NCI-H82 (cell line): Measurements from ENCODE around the gene SPNS3.

ENCODE experiments used
- DNase-seq: peaks from one replicate; lab custom pipeline; 2025; lab: John Stamatoyannopoulos, UW

SPNS3 gene

GRCh38 chr17:4467287-4467686 is 33.5 kb downstream of the SPNS3 start:
- no peak for DNase-seq

- no peak for DNase-seq
These were observed 35.8 kb downstream of the SPNS3 start for GRCh38 chr17:4469552-4469951.

GRCh38 chr17:4472286-4472685 is 38.5 kb downstream of the SPNS3 start:
- no peak for DNase-seq

- no peak for DNase-seq
These were observed 40.4 kb downstream of the SPNS3 start for GRCh38 chr17:4474093-4474492.

- DNase-seq = no peak
These were observed 41.3 kb downstream of the SPNS3 start for GRCh38 chr17:4475001-4475400.

GRCh38 chr17:4475463-4475862 is 41.7 kb downstream of the SPNS3 start:
- DNase-seq = no peak

- peak; percentile 59 for DNase-seq
These were observed 42.3 kb downstream of the SPNS3 start for GRCh38 chr17:4476017-4476416.

- DNase-seq = no peak
These were observed 42.9 kb downstream of the SPNS3 start for GRCh38 chr17:4476511-4477070.

GRCh38 chr17:4477255-4477791 is 43.6 kb downstream of the SPNS3 start:
- DNase-seq = peak; percentile 26

GRCh38 chr17:4478318-4478830 is 44.6 kb downstream of the SPNS3 start:
- DNase-seq = no peak

- no peak for DNase-seq
These were observed 45.7 kb downstream of the SPNS3 start for GRCh38 chr17:4479340-4479981.

GRCh38 chr17:4479982-4480751 is 46.4 kb downstream of the SPNS3 start:
- no peak for DNase-seq

GRCh38 chr17:4480929-4481898 is 47.5 kb downstream of the SPNS3 start:
- no peak for DNase-seq

GRCh38 chr17:4482338-4483011 is 48.7 kb downstream of the SPNS3 start:
- no peak for DNase-seq

GRCh38 chr17:4483012-4483840 is 49.5 kb downstream of the SPNS3 start:
- no peak for DNase-seq

GRCh38 chr17:4485676-4486646 is 52.2 kb downstream of the SPNS3 start:
- no peak for DNase-seq

- DNase-seq = no peak
These were observed 53.6 kb downstream of the SPNS3 start for GRCh38 chr17:4487296-4487695.

- DNase-seq = no peak
These were observed 54.3 kb downstream of the SPNS3 start for GRCh38 chr17:4487820-4488716.
